HG03064 (cell line): ENCODE measurements around the gene PCLAF.
"Not testable (repeated sequence)": the region's sequence is repeated elsewhere in the genome, so short reads cannot be mapped to it uniquely, and the experiment has no call there.

Experiments
- ATAC-seq: cut with Tn5 transposase; IDR thresholded peaks from one replicate; pipeline ENCODE4 v1.9.1; 2021; ENCODE audit warnings: low read depth; ENCODE audit not compliant: unreplicated experiment

The PCLAF gene

GRCh38 chr15:64369078-64369607, 12.1 kb downstream of the PCLAF start:
- no peak for ATAC-seq

GRCh38 chr15:64361259-64361658, 20.0 kb downstream of the PCLAF start:
- ATAC-seq = no peak

GRCh38 chr15:64356710-64357040, 24.6 kb downstream of the PCLAF start:
- ATAC-seq = no peak

GRCh38 chr15:64355944-64356709, 25.1 kb downstream of the PCLAF start, which contains the start of gene CSNK1G1:
Gene CSNK1G1, minus strand, starts transcription at chr15:64356173. Its CDS starts 55,674 bp downstream, at chr15:64300499.
- peak; percentile 94 for ATAC-seq

- peak; percentile 11 for ATAC-seq
Measured at GRCh38 chr15:64355348-64355943, 25.8 kb downstream of the PCLAF start.

DNA sequence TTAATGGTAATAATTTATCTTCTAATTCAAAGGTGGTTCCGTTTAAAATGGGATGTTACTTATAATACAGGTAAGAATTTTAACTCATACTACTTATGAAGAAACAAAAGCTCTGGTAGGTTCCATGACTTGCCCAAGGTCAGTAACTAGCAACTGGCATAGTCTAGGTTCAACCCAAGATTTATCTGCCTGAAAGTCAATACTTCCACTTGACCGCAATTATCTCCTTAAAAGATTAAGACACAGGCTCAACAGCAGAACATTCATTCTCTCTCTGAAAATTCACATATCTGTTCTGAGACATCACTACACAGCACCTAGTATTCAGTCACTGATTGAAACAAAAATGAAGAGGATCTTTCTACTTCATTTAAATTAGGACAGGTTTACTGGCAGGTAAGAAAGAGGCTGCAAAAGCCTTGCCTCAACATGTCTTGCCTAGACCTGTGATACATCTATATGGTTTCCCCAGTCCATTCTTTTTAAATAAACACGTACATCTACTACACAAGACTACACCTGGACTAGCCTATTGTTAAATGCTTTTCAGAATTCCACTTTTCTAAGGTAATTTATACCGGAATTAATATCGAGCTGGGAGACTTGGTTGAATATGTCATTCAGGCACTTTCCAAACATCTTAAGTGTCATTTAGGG, 26.4 kb downstream of the PCLAF start:
- ATAC-seq = no peak

DNA sequence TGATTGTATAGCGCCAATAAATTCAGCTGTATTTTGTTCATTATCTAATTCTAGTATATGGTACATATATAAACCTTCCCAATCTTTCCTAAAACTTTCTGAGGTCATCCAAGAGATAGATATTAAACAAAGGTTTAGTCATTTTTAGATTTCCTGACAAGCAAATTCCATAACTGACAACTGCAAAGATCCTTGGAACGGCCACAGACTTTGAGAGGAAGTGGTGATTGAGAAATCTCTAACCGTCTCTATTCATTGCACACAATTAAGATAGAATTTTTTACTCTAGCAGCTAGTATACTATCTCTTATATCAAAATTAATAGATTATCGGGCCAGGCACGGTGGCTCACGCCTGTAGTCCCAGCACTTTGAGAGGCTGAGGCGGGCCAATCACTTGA, 30.0 kb downstream of the PCLAF start:
- ATAC-seq = no peak

DNA sequence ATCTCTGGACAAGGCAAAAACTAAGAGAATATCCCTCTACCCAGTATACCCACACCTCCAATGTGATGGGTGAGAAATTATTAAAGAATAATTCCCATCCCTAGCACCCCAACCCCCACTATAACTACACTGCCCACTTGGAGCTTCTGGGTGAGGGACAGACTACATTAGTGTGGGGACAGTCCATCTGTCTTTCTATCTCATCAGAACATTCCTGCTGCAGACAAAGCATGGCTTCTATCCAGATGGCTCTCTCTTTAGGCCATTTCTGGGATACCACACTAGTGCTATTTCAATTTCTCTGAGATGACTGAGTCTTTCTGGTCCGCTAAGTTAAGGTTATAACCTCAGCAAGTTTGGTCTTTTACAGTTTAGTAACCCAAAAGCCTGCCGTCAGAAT, 31.9 kb downstream of the PCLAF start:
- no peak for ATAC-seq

- no peak for ATAC-seq
Measured at GRCh38 chr15:64348455-64348854, 32.8 kb downstream of the PCLAF start.

DNA sequence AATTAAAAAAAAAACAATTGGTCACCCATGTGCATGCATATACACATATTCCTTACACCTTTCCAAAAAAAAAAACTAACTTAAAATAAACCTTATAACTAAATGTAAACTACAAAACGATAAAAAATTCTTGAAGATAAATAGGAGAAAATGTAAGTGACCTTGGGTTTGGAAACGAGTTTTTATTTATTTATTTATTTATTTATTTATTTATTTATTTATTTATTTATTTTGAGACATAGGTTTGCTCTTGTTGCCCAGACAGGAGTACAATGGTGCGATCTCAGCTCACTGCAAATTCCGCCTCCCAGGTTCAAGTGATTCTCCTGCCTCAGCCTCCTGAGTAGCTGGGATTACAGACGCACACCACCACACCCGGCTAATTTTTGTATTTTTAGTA, 35.0 kb downstream of the PCLAF start:
- not testable (repeated sequence) for ATAC-seq

- ATAC-seq = no peak
Measured at GRCh38 chr15:64344651-64345294, 36.5 kb downstream of the PCLAF start.

- no peak for ATAC-seq
Measured at GRCh38 chr15:64343841-64344240, 37.4 kb downstream of the PCLAF start.

- ATAC-seq = no peak
Measured at GRCh38 chr15:64343222-64343621, 38.0 kb downstream of the PCLAF start.

DNA sequence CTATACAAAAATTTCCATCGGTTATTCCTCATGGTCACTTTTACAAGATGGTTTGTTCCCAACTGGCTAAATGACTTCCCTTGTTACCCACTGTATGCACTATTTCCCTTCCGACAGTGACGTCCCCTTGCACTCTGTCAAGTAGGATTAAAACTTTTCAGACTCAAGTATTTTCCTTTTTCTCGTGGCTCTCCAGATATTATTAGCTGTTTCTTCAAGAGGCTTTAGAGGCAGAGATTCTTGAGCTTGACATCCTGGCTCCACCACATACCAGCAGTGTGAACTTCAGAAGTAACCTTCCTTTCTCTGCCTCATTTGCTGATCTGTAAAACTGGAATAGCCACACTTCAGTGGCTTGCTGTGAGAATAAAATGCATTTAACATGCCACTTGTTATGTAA, 39.3 kb downstream of the PCLAF start:
- no peak for ATAC-seq

- ATAC-seq = no peak
Measured at GRCh38 chr15:64340355-64340754, 40.9 kb downstream of the PCLAF start.

GRCh38 chr15:64337761-64338160, 43.5 kb downstream of the PCLAF start:
- ATAC-seq = no peak

DNA sequence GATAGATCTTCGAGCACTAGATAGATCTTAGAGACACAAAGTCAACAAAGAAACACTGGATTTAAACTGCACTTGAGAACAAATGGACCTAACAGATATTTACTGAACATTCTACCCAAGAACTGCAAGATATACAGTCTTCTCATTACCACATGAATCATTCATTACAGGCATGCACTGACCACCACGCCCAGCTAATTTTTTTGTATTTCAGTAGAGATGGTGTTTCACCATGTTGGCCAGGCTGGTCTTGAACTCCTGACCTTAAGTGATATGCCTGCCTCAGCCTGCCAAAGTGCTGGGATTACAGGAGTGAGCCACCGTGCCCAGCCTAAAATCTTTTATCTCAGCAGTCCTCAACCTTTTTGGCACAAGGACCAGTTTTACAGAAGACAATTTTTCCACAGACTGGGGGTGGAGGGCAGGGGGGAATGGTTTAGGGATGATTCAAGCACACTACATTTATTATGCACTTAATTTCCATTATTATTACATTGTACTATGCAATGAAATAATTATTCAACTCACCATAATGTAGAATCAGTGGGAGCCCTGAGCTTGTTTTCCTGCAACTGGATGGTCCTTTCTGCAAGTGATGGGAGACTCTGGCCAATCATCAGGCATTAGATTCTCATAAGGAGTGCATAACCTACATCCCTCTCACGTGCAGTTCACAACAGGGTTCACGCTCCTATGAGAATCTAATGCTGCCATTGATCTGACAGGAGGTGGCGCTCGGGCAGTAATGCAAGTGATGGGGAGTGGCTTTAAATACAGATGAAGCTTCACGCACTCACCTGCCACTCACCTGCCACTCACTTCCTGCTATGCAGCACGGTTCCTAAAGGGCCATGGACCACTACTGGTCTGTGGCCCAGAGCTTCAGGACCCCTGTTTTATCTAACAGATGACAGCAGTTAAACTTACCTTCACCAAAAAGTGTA, 47.0 kb downstream of the PCLAF start:
- ATAC-seq = no peak

- ATAC-seq = no peak
Measured at GRCh38 chr15:64333516-64333915, 47.7 kb downstream of the PCLAF start.

DNA sequence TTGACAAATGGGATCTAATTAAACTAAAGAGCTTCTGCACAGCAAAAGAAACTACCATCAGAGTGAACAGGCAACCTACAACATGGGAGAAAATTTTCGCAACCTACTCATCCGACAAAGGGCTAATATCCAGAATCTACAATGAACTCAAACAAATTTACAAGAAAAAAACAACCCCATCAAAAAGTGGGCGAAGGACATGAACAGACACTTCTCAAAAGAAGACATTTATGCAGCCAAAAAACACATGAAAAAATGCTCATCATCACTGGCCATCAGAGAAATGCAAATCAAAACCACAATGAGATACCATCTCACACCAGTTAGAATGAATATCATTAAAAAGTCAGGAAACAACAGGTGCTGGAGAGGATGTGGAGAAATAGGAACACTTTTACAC, 49.6 kb downstream of the PCLAF start:
- ATAC-seq = not testable (repeated sequence)

- ATAC-seq = not testable (repeated sequence)
Measured at GRCh38 chr15:64326975-64327374, 54.3 kb downstream of the PCLAF start.
